ENCODE data around the gene ANXA6. TPM values are rescaled to one million over a fixed set of nuclear protein-coding genes. Genes with fewer than 3 reads are reported as not detected.

ANXA6 gene
- total and polyA plus RNA-seq, 9 of the 15 experiments (the other 6 are each of a cell fraction or from before 2014, with no cell fraction given): 0.70 to 13.2 (median 8.3) TPM

GRCh38 chr5:151115272-151115905 is 42.2 kb downstream of the ANXA6 start (continued):
- TF ChIP-seq, protein P1, sequence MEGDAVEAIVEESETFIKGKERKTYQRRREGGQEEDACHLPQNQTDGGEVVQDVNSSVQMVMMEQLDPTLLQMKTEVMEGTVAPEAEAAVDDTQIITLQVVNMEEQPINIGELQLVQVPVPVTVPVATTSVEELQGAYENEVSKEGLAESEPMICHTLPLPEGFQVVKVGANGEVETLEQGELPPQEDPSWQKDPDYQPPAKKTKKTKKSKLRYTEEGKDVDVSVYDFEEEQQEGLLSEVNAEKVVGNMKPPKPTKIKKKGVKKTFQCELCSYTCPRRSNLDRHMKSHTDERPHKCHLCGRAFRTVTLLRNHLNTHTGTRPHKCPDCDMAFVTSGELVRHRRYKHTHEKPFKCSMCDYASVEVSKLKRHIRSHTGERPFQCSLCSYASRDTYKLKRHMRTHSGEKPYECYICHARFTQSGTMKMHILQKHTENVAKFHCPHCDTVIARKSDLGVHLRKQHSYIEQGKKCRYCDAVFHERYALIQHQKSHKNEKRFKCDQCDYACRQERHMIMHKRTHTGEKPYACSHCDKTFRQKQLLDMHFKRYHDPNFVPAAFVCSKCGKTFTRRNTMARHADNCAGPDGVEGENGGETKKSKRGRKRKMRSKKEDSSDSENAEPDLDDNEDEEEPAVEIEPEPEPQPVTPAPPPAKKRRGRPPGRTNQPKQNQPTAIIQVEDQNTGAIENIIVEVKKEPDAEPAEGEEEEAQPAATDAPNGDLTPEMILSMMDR (IDR thresholded peaks at IDR 0.05 in 2 of 3, conservative IDR thresholded peaks at IDR 0.05 in 1 of 3; ENCODE audit: insufficient read depth in 2 of 3, low read depth in 1 of 3, low read length in 3 of 3): peak; percentile 95 to 97 (median 95)
- TF ChIP-seq, protein P2, sequence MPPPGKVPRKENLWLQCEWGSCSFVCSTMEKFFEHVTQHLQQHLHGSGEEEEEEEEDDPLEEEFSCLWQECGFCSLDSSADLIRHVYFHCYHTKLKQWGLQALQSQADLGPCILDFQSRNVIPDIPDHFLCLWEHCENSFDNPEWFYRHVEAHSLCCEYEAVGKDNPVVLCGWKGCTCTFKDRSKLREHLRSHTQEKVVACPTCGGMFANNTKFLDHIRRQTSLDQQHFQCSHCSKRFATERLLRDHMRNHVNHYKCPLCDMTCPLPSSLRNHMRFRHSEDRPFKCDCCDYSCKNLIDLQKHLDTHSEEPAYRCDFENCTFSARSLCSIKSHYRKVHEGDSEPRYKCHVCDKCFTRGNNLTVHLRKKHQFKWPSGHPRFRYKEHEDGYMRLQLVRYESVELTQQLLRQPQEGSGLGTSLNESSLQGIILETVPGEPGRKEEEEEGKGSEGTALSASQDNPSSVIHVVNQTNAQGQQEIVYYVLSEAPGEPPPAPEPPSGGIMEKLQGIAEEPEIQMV (tag; conservative IDR thresholded peaks at IDR 0.05; ENCODE audit: low read depth): no peak
- TF ChIP-seq ETV1 (tag; conservative IDR thresholded peaks at IDR 0.05; ENCODE audit: low read depth): no peak
- peak; percentile 19 for TF ChIP-seq RBM25 (IDR thresholded peaks at IDR 0.05; ENCODE audit: low read depth, low read length, severe bottlenecking)
- TF ChIP-seq ERF (CRISPR knock-in tag; IDR thresholded peaks at IDR 0.05): no peak
- no peak for TF ChIP-seq ZBTB49 (CRISPR knock-in tag; IDR thresholded peaks at IDR 0.05; ENCODE audit: borderline replicate concordance)
- TF ChIP-seq YY1 (IDR thresholded peaks at IDR 0.05; ENCODE audit: borderline replicate concordance in 1 of 3, control insufficient read depth in 1 of 3, extremely low read depth in 1 of 3, insufficient read depth in 3 of 3, insufficient read length in 1 of 3, insufficient replicate concordance in 2 of 3, low read depth in 1 of 3, low read length in 2 of 3): peak in 1 of 3 experiments; percentile 20
- TF ChIP-seq, protein P3, sequence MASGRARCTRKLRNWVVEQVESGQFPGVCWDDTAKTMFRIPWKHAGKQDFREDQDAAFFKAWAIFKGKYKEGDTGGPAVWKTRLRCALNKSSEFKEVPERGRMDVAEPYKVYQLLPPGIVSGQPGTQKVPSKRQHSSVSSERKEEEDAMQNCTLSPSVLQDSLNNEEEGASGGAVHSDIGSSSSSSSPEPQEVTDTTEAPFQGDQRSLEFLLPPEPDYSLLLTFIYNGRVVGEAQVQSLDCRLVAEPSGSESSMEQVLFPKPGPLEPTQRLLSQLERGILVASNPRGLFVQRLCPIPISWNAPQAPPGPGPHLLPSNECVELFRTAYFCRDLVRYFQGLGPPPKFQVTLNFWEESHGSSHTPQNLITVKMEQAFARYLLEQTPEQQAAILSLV (tag; IDR thresholded peaks at IDR 0.05): no peak
- TF ChIP-seq CREM (IDR thresholded peaks at IDR 0.05; ENCODE audit: low read depth): no peak
- TF ChIP-seq BRD9 (IDR thresholded peaks at IDR 0.05; ENCODE audit: low read depth, partially characterized antibody): peak; percentile 37
- TF ChIP-seq SOX6 (IDR thresholded peaks at IDR 0.05): 0 out of 2 replicates have a peak, but pooled peaks have one; percentile 15
- no peak for TF ChIP-seq JUND (IDR thresholded peaks at IDR 0.05; ENCODE audit: borderline replicate concordance, low read depth, low read length)
- TF ChIP-seq JUND (tag; IDR thresholded peaks at IDR 0.05; ENCODE audit: borderline replicate concordance, low read depth, low read length): 0 out of 3 replicates have a peak, but pooled peaks have one; percentile 24
- TF ChIP-seq TEAD2 (tag; IDR thresholded peaks at IDR 0.05): no peak
- no peak for TF ChIP-seq SP1 (CRISPR knock-in tag; IDR thresholded peaks at IDR 0.05)
- TF ChIP-seq TARDBP (IDR thresholded peaks at IDR 0.05): no peak
- TF ChIP-seq NFYB (IDR thresholded peaks at IDR 0.05; ENCODE audit: extremely low read depth, insufficient read length): no peak
- TF ChIP-seq EP400 (IDR thresholded peaks at IDR 0.05): no peak
- no peak for TF ChIP-seq POLR2B (IDR thresholded peaks at IDR 0.05; ENCODE audit: low read depth, partially characterized antibody)
- 0 out of 2 replicates have a peak, but pooled peaks have one; percentile 33 for TF ChIP-seq CTBP1 (IDR thresholded peaks at IDR 0.05; ENCODE audit: borderline replicate concordance)
- TF ChIP-seq ZNF121 (CRISPR knock-in tag; conservative IDR thresholded peaks at IDR 0.05): peak; percentile 66
